HG03045 (cell line): Measurements from ENCODE around the gene ABHD15.
A peak's percentile ranks its signal among the peaks of the same experiment; 100 is the strongest.

Experiments
- ATAC-seq: cut with Tn5 transposase; IDR thresholded peaks from one replicate; pipeline ENCODE4 v1.9.1; 2021; ENCODE audit warnings: mild to moderate bottlenecking, moderate library complexity; ENCODE audit not compliant: unreplicated experiment

Gene ABHD15, protein sequence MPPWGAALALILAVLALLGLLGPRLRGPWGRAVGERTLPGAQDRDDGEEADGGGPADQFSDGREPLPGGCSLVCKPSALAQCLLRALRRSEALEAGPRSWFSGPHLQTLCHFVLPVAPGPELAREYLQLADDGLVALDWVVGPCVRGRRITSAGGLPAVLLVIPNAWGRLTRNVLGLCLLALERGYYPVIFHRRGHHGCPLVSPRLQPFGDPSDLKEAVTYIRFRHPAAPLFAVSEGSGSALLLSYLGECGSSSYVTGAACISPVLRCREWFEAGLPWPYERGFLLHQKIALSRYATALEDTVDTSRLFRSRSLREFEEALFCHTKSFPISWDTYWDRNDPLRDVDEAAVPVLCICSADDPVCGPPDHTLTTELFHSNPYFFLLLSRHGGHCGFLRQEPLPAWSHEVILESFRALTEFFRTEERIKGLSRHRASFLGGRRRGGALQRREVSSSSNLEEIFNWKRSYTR

DNA sequence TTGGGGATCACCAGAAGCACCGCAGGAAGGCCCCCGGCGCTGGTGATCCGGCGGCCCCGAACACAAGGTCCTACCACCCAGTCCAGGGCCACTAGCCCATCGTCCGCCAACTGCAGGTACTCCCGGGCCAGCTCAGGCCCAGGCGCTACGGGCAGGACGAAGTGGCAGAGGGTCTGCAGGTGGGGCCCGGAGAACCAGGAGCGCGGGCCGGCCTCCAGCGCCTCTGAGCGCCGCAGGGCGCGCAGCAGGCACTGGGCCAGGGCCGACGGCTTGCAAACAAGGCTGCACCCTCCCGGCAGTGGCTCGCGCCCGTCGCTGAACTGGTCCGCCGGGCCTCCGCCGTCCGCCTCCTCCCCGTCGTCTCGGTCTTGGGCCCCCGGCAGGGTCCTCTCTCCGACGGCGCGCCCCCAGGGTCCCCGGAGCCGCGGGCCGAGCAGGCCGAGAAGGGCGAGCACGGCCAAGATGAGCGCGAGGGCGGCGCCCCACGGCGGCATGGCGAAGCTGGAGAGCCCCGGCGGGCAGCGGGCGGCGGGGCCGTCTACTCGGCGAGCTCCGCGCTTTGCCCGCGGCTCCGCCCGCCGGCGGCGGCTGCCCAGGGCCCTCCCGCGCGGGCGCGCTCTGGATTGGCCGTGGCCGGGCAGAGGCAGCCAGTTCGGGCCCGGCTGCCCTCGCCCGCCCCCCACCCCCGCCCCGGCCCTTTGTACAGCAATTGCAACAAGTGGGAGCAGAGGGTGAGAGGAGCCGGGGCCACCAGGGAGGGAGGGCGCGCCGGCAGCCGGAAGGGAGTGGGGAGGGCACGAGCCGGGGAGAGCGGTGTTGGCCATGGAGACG is at the start of gene ABHD15:
Gene ABHD15, minus strand, starts transcription at position 565 of the 831 bp plus-strand sequence. Its CDS starts 71 bp downstream, at position 494.
- ATAC-seq: peak; percentile 27

DNA sequence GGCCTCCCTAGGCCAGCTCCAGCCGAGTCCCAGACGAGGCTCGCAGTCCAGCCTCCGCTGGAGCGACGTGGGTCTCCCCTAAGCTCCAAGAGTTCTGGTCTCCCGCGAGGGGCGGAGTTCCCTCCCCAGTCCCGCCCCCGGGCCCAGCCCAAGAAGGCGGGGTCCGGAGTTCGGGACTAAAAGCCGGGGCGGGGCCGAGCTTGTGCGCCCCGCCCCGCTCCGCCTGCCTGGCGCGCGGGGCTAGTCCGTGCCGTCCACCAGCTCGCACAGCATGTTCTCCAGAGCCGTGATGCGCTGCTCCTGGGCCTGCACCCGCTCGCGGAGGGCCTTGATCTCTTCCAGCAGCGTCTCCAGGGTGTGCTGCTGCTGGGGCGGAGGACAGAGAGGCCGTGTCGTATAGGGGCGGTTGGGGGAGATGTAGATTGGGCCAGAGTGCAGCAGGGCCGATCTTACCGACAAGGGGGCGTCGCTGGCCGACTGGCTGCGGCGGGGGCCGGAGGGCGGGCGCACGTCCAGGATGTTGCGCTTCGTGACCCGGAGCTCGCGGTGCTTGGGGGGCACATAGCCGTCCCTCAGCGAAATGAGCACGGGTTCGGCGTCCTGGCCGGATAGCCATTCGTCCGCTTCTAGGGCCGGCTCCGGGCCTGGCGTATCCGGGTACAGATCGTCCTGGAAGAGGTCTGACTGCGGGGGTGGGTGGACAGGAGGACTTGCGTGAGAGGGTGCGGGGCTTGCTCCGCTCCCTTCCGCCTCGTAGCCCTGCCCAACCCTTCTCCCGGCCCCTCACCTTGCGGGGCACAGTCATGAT is 48.9 kb upstream of the ABHD15 start:
- ATAC-seq: peak; percentile 59

DNA sequence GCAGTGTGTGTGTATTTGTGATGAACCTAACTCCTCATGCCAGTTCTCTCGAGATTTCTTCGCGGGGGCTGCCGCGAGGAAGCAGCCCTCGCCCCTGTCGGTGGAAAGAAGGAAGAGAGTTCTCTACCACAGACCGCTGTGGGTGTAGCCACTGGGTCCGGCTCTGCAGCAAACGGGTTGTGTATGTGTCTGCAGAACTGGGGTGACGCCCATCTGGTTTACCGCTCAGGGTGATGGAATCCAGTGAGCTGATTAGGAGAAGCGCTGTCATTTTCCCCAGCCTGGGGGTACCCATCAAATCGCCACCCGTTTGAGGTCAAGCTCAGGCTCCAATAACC is 48.2 kb upstream of the ABHD15 start:
- no peak for ATAC-seq

DNA sequence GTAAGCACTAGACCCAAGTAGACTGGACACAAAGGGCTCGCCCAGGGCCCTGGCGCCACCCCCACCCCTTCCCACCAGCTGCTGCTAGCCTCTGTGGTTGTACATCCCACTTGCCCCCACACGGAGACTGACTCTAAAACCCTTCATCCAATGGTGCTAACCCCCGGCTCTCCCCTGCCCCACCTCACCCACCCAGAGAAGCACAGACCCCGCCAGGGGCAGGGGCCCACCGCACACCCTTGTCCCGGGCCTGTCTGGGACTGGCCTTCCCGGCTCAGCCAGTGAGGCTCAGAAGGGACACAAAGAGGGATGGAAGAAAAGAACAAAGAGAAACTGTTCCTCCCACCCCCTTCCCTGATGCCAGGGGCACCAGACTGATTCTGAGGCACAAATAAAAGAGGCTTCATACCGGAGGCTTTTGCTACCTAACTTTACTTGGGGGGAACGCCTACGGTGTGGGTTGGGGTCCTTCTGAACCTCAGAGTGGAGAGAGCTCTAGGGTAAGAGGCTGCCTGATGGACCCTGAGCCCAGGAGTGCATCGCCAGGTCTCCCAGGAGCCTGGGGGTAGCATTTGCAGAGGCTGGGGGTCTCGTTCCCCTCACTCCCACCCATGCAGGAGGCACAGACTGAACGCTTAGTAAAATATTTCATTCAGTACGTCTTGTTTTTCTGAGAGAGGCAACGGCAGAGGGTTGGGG is 47.7 kb upstream of the ABHD15 start:
- ATAC-seq: no peak

DNA sequence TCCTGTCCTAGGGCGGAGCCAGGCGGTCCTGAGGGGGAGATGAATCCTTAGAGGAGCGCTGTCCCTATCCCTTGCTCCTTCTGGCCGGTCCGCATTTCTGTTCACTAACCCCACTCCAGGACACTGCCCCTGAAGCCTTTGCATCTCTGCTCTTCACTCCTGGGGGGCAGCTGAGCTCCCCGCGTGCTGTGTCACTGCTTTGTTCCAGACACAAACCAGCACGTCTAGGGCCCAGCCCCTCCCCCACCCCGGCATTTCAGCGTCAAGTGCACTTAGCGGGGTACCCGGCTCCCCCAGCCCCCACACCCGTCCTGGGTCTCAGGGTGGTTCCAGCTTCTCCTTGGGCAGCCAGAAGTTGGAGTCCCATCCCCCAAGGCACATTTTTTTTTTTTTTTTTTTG is 47.0 kb upstream of the ABHD15 start:
- ATAC-seq: no peak

DNA sequence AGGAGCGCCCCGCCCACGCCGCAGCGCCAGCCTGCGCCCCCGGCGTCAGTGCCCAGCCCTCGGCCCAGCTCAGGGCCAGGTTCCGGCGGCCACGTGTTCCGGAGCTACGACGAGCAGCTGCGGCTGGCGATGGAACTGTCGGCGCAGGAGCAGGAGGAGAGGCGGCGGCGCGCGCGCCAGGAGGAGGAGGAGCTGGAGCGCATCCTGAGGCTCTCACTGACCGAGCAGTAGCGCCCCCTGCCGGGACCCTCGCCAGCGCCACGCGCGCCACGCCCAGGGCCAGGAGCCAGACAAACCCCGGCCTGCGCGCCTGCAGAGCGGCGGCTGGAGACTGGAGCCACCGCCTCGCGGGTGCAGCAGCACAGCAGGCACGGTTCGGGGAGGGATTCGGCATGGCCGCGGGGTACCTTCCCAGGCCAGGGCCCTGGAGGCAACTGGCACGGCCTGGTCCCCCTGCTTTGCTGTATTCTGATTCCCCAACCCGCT is 46.6 kb upstream of the ABHD15 start:
- ATAC-seq: no peak

DNA sequence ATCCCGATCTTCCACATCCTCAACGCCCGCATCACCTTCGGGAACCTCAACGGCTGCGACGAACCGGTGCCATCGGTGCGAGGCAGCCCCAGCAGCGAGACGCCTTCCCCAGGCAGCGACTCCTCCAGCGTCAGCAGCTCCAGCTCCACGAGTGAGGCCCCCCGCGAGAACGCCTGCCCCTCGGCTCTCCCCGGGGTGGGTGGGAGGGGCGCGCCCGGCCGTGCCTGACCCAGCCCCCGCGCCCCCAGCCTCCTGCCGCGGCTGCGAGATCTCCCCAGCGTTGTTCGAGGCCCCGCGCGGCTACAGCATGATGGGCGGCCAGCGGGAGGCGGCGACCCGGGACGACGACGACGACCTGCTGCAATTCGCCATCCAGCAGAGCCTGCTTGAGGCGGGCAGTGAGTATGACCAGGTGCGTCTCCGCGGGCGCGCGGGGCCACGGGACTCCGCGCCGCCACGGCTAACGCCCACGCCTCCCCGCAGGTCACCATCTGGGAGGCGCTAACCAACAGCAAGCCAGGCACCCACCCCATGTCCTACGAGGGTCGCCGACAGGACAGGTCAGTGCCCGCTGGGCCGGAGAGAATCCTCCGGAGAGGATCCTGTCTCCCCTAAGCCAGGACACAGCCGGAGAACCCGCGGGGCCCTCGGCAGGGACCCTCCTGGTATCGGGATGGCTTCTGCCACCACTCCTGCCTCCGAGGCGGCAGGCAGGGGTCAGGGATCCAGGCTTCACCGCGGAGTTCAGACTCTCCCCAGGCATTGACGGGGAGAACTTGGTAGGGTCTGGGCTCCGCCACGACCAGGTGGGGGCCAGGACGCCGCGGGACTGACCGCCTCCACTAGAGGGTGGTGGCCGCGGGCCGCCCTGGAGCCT is 45.8 kb upstream of the ABHD15 start:
- ATAC-seq: no peak

DNA sequence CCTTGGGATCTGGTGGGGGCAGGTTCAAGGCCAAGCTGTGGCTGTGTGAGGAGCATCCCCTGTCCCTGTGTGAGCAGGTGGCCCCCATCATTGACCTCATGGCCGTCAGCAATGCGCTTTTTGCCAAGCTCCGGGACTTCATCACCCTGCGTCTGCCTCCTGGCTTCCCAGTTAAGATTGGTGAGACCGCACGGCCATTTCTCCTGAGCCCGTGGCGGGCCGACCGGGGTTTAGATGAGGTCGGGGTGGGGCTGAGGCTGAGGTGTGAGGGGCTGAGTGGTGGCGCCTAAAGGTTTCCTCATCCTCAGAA is 45.2 kb upstream of the ABHD15 start:
- no peak for ATAC-seq

DNA sequence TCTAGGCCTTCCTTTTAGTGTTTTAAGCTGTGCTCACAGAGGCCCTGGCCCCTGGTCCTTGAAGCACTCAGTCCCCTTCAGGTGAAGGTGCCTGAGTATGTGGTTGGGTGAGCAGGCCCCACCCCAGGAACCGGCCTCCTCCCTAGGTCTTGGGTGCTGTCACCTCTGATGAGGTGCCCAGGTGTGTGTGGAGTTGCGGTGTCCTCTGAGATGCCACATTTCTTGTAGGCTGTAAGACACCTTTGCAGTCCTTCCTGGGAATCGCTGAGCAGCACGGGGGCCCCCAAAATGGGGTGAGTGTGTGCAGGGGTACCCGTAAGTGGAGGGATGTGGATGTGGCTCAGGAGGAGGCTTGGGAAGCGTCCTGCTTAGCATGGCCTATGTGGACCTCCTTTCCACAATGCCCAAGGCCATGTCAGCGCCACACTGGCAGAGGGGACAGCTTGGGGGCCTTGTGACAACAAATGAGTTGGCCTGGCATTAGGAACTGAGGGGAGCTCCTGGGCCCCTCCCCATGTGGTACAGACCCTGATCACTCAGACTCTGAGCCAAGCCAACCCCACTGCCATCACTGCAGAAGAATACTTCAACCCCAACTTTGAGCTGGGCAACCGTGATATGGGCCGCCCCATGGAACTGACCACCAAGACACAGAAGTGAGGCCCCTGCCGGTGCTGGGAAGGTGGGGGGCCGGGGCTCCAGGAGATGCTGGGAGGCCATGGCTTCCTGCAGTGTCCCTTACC is 44.7 kb upstream of the ABHD15 start:
- ATAC-seq: no peak

DNA sequence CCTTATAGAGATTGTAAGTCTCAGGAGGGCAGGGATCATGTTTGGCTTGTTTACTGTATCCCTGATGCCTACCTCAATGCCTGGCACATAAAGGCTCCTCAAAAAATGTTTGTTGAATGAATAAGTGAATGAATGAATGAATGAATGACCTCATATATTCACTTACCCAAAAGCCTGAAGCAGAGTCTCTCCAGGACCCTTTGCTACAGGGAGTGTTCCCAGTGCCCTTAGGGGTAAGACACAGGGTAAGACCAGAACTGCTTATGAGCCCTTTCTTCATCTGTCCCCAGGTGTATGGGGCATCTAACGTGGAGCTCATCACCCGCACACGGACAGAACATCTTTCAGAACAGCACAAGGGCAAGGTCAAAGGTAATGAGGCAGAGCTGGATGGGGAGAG is 43.6 kb upstream of the ABHD15 start:
- no peak for ATAC-seq

DNA sequence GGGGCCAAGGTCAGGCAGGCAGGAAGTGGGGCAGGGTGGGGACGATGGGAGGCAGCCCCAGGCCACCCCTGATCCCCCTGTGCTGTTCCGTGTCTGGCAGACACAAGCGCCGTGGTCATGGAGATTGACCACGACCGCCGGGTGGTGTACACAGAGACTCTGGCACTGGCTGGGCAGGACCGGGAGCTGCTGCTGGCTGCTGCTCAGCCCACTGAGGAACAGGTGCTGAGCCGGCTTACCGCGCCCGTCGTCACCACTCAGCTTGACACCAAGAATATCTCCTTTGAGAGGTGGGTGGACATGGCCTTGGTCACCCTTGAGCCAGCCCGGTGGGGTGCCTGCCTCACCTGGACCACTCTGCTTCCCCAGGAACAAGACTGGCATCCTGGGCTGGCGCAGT is 42.1 kb upstream of the ABHD15 start:
- no peak for ATAC-seq

DNA sequence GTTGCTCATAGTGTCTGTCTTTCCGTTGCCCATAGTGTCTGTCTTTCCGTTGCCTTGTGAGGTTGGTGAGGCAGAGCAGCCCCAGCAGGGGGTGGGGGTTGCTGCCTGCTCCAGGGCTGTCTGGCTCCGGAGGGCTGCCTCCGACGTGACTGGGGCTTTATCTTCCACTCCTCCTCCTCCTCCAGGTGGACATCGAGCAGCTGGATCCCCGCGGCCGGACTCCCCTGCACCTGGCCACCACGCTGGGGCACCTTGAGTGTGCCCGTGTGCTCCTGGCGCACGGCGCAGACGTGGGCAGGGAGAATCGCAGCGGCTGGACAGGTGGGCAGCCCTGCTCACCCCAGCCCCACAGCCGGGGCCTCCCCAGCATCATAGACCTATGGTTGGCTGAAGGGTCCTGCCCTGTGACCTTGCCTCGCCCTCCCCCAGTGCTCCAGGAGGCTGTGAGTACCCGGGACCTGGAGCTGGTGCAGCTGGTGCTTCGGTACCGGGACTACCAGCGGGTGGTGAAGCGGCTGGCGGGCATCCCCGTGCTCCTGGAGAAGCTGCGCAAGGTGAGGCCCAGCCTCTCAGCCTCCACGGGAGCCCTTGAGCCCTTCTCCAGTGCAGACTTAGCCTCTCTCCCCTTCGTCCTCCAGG is 40.8 kb upstream of the ABHD15 start:
- ATAC-seq: no peak

DNA sequence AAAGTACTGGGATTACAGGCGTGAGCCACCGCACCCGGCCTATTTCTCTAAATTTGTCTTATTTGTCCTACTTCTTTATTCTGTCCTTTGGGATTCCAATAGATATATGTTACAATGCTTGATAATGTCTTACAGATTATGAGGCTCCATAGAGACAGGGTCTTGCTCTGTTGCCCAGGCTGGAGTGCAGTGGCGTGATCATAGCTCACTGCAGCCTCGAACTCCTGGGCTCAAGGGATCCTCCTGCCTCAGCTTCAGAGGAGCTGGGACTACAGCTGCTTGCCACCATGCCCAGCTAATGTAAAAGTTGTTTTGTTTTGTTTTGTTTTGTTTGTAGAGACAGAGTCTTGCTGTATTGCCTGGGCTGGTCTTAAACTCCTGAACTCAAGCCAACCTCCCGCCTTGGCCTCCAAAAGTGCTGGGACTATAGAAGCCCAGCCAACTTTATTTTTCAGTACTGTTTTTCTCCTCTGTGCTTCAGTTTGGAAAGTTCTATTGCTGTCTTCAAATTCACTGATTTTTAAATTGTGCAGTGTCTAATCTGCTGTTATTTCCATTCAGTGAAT is 36.4 kb upstream of the ABHD15 start:
- no peak for ATAC-seq

DNA sequence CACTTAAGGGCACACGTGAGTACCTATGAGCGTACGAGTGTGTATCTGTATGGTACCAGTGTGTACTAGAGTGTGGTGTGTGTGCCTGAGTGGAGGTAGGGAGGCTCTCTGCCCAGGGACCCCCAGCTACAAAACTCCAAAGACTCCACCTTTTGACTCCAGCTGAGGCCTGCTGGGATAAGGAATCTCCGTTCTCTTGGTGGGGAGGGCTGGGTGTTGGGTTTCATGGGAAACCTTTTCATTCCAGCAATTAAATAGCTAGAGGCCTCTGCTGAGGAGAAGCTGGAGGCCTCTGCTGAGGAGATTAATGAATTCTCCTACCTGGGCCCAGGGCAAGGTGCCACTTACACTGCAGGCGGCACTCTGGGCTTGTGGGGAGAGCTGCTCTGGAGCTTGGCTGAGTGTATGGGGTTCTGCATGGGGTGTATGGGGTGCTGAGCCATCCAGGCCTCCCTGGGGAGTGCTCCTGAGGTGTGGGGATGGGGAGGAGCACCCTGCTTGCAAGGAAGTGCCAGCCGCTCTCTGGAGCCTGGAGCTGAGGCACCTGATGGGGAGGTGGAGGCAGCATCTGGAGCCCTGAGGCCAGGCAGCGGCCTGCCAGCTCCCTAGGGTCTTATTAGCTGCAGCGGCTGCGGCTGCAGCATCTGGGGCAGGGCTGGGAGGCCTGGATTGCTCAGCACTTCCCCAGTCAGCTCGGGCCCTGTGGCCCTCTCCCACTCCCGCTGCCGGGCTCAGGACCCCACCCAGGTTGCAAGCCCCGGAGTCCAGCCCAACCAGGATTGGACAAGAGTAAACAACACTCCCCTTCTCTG is 30.7 kb upstream of the ABHD15 start:
- ATAC-seq: no peak

DNA sequence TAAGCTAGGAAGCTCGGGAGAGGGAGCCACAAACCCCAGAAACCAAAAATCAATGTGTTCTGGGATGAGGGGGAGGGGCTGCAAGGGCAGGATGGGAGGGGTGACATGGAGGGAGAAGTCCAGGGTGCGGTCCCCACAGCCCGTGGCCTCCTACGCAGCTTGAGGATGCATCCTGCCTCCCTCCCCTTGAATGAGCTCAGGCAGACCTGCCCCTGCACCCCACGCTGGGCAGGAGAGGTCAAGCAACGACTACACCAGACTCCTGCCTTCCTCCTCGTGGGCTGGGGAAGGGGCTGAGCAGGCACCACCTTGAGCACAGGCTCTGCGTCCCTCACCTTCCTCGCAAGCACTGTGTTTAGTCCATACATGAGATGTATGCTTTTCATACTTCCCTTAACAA is 30.0 kb upstream of the ABHD15 start:
- no peak for ATAC-seq

DNA sequence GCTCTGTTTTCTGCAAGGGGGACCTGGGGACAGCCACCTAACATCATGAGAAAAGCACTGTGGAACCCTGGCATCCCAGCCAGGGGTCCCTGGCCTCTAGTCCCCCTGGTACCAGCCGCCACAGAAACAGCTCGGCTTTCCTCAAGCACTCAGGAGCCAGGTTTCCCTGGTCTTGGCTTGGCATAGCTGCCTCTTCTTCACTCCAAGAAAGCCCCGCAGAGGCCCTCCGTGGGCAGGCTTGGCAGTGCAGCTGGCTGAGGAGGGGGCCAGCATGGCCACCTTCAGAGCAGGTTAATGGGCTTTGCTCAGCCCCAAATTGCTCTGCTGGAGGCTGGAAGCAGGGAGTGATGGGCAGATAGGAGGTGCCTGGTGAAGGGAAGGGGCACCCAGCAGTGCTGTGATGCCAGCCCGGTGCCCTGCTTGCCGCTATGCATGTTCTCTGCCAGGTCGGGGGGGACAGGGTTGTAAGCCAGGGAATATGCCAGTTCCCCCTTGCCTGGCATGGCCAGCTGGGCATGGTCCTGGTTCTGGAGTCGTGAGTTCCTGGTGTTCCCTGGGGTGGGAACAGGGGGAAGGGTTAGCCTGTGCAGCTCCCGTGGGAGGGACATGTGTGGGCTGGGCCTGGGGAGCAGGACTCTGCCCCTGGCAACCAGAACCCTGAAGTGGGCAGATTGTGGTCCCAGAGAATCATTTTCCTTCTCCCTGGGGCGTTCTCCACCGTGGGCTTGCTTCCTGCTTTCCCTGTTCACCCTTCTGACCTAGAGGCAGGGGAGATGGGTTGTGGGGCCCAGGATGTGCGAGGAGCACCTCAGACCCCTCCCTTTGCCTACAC is 29.3 kb upstream of the ABHD15 start:
- no peak for ATAC-seq
